ENCODE measurements around the gene ZNF276. TPM values are rescaled to one million over a fixed set of nuclear protein-coding genes. Genes with fewer than 3 reads are reported as not detected.
"Not testable (repeated sequence)": the region's sequence is repeated elsewhere in the genome, so short reads cannot be mapped to it uniquely, and the experiment has no call there.

ZNF276 gene
- total RNA-seq, 2 donors from 2014 or later, result 24.7 to 31.1 TPM

GRCh38 chr16:89693289-89693731 is 28.0 kb upstream of the ZNF276 start:
- Mint-ChIP-seq H3K4me3 (no peak overlapping the region), H3K27ac (no peak overlapping the region), H3K4me1 (peaks cover 5% of the 10 kb centered on the region), H3K9me3 (no peaks in the 10 kb centered on the region), H3K27me3 (no peaks in the 10 kb centered on the region), H3K36me3 (ENCODE audit: low read depth) (peaks cover 28% of the 10 kb centered on the region)
- no peak for ATAC-seq (replicated peaks)

GRCh38 chr16:89693931-89694783 is 27.2 kb upstream of the ZNF276 start:
- Mint-ChIP-seq H3K36me3 (ENCODE audit: low read depth) (peaks cover 33% of the 10 kb centered on the region), H3K27me3 (no peaks in the 10 kb centered on the region), H3K4me3 (no peak overlapping the region), H3K27ac (no peak overlapping the region), H3K4me1 (peaks cover 5% of the 10 kb centered on the region), H3K9me3 (no peaks in the 10 kb centered on the region)
- no peak for ATAC-seq (replicated peaks)

- not testable (repeated sequence) for H3K4me3 Mint-ChIP-seq; H3K27ac Mint-ChIP-seq; H3K27me3 Mint-ChIP-seq; ATAC-seq (replicated peaks); H3K9me3 Mint-ChIP-seq; H3K4me1 Mint-ChIP-seq
- peaks cover 35% of the 10 kb centered on the region for H3K36me3 Mint-ChIP-seq (ENCODE audit: low read depth)
Observed at GRCh38 chr16:89694784-89695085, 26.6 kb upstream of the ZNF276 start.

GRCh38 chr16:89695086-89695874 is 26.1 kb upstream of the ZNF276 start:
- H3K4me3 Mint-ChIP-seq, result no peak overlapping the region
- ATAC-seq (replicated peaks), result no peak
- H3K36me3 Mint-ChIP-seq (ENCODE audit: low read depth), result peaks cover 35% of the 10 kb centered on the region
- no peak overlapping the region for H3K27ac Mint-ChIP-seq
- peaks cover 2% of the 10 kb centered on the region for H3K4me1 Mint-ChIP-seq
- no peaks in the 10 kb centered on the region for H3K27me3 Mint-ChIP-seq
- H3K9me3 Mint-ChIP-seq, result no peaks in the 10 kb centered on the region

- H3K4me3 Mint-ChIP-seq, result no peak overlapping the region
- no peak overlapping the region for H3K27ac Mint-ChIP-seq
- no peaks in the 10 kb centered on the region for H3K27me3 Mint-ChIP-seq
- no peaks in the 10 kb centered on the region for H3K4me1 Mint-ChIP-seq
- no peak for ATAC-seq (replicated peaks)
- H3K36me3 Mint-ChIP-seq (ENCODE audit: low read depth), result peaks cover 30% of the 10 kb centered on the region
- no peaks in the 10 kb centered on the region for H3K9me3 Mint-ChIP-seq
Observed at GRCh38 chr16:89695875-89696669, 25.3 kb upstream of the ZNF276 start.

- Mint-ChIP-seq H3K4me1 (no peaks in the 10 kb centered on the region), H3K9me3 (no peaks in the 10 kb centered on the region), H3K27me3 (no peaks in the 10 kb centered on the region), H3K36me3 (ENCODE audit: low read depth) (peaks cover 26% of the 10 kb centered on the region), H3K4me3 (no peak overlapping the region), H3K27ac (no peak overlapping the region)
- no peak for ATAC-seq (replicated peaks)
Observed at GRCh38 chr16:89696670-89697128, 24.6 kb upstream of the ZNF276 start.

- no peak overlapping the region for H3K4me3 Mint-ChIP-seq
- peaks cover 25% of the 10 kb centered on the region for H3K36me3 Mint-ChIP-seq (ENCODE audit: low read depth)
- no peaks in the 10 kb centered on the region for H3K27me3 Mint-ChIP-seq
- H3K27ac Mint-ChIP-seq, result no peak overlapping the region
- no peaks in the 10 kb centered on the region for H3K4me1 Mint-ChIP-seq
- ATAC-seq (replicated peaks), result no peak
- no peaks in the 10 kb centered on the region for H3K9me3 Mint-ChIP-seq
Observed at GRCh38 chr16:89697161-89697615, 24.1 kb upstream of the ZNF276 start.

- no peak overlapping the region for H3K4me3 Mint-ChIP-seq
Observed at GRCh38 chr16:89697616-89698331, 23.6 kb upstream of the ZNF276 start.

GRCh38 chr16:89698717-89699116 is 22.6 kb upstream of the ZNF276 start:
- H3K36me3 Mint-ChIP-seq (ENCODE audit: low read depth), result peaks cover 18% of the 10 kb centered on the region

More at GRCh38 chr16:89697616-89698331, 23.6 kb upstream of the ZNF276 start:
- Mint-ChIP-seq H3K36me3 (ENCODE audit: low read depth) (peaks cover 25% of the 10 kb centered on the region), H3K27me3 (no peaks in the 10 kb centered on the region), H3K27ac (no peak overlapping the region), H3K9me3 (no peaks in the 10 kb centered on the region), H3K4me1 (no peaks in the 10 kb centered on the region)
- ATAC-seq (replicated peaks), result no peak

GRCh38 chr16:89699629-89700099 is 21.7 kb upstream of the ZNF276 start:
- Mint-ChIP-seq H3K36me3 (ENCODE audit: low read depth) (peaks cover 15% of the 10 kb centered on the region), H3K4me3 (peak overlapping the region; percentile 60), H3K27ac (peak overlapping the region; percentile 61)
- H3K27me3 Mint-ChIP-seq; H3K4me1 Mint-ChIP-seq; ATAC-seq (replicated peaks); H3K9me3 Mint-ChIP-seq: not testable (repeated sequence)

More at GRCh38 chr16:89698717-89699116, 22.6 kb upstream of the ZNF276 start:
- not testable (repeated sequence) for H3K27ac Mint-ChIP-seq; H3K4me1 Mint-ChIP-seq; ATAC-seq (replicated peaks); H3K27me3 Mint-ChIP-seq; H3K9me3 Mint-ChIP-seq; H3K4me3 Mint-ChIP-seq

GRCh38 chr16:89700100-89700648 is 21.2 kb upstream of the ZNF276 start:
- ATAC-seq (replicated peaks), result peak; percentile 42
- peaks cover 15% of the 10 kb centered on the region for H3K36me3 Mint-ChIP-seq (ENCODE audit: low read depth)
- no peaks in the 10 kb centered on the region for H3K9me3 Mint-ChIP-seq
- H3K27ac Mint-ChIP-seq, result peak overlapping the region; percentile 61
- peak overlapping the region; percentile 60 for H3K4me3 Mint-ChIP-seq
- no peaks in the 10 kb centered on the region for H3K27me3 Mint-ChIP-seq
- no peaks in the 10 kb centered on the region for H3K4me1 Mint-ChIP-seq

- ATAC-seq (replicated peaks), result peak; percentile 33
- Mint-ChIP-seq H3K27me3 (no peaks in the 10 kb centered on the region), H3K4me1 (no peaks in the 10 kb centered on the region), H3K36me3 (ENCODE audit: low read depth) (peaks cover 15% of the 10 kb centered on the region), H3K4me3 (peak overlapping the region; percentile 60), H3K27ac (no peak overlapping the region), H3K9me3 (no peaks in the 10 kb centered on the region)
Observed at GRCh38 chr16:89700649-89701424, 20.5 kb upstream of the ZNF276 start.

Data from activated T-helper 17 cell treated with anti-CD3 and anti-CD28 coated beads, Interleukin-2, amount 50 U/mL, for 72 hours (primary cell).